GM23338 (cell line): ENCODE measurements around the gene ALCAM. TPM values are rescaled to one million over a fixed set of nuclear protein-coding genes. Genes with fewer than 3 reads are reported as not detected.

ENCODE experiments used
- ATAC-seq: fragments of 200-7000 bp; cut with Tn5 transposase; 3 replicates; pipeline ENCODE4 v1.9.1; 2020
- DNase-seq: peaks from one replicate; pipeline ENCODE4 v3.0.0-alpha.2; 2015; ENCODE audit warnings: low spot score
- H2AFZ ChIP-seq: fragments of 200-600 bp; sonication (generic); 2 replicates; pipeline ENCODE4 v1.8.0; 2016; ENCODE audit warnings: antibody characterized with exemption, mild to moderate bottlenecking, moderate library complexity
- H3F3A ChIP-seq: fragments of 200-600 bp; sonication (generic); replicated peaks from 2 replicates; pipeline ENCODE4 v1.8.0; 2017; ENCODE audit warnings: antibody characterized with exemption, mixed run types, low read depth
- H3K27ac ChIP-seq: fragments of 200-600 bp; sonication (generic); 2 replicates; pipeline ENCODE4 v1.6.1; 2016; ENCODE audit warnings: low read depth
- H3K27me3 ChIP-seq: fragments of 200-600 bp; sonication (generic); 2 replicates; pipeline ENCODE4 v1.8.0; 2016; ENCODE audit warnings: mild to moderate bottlenecking, mixed run types, moderate library complexity; ENCODE audit not compliant: insufficient read depth
- H3K36me3 ChIP-seq: fragments of 200-600 bp; sonication (generic); 2 replicates; pipeline ENCODE4 v1.8.0; 2016; ENCODE audit warnings: mild to moderate bottlenecking; ENCODE audit not compliant: insufficient read depth
- H3K4me1 ChIP-seq: fragments of 200-600 bp; sonication (generic); 2 replicates; pipeline ENCODE4 v1.8.0; 2016; ENCODE audit warnings: mild to moderate bottlenecking, moderate library complexity; ENCODE audit not compliant: insufficient read depth
- H3K4me2 ChIP-seq: fragments of 200-600 bp; sonication (generic); 2 replicates; pipeline ENCODE4 v1.7.1; 2017; ENCODE audit warnings: mixed run types
- H3K4me3 ChIP-seq: fragments of 200-600 bp; sonication (generic); 2 replicates; pipeline ENCODE4 v1.6.1; 2016; ENCODE audit warnings: mixed run types
- H3K79me2 ChIP-seq: fragments of 200-600 bp; sonication (generic); replicated peaks from 2 replicates; pipeline ENCODE4 v1.8.0; 2017; ENCODE audit warnings: mild to moderate bottlenecking; ENCODE audit not compliant: insufficient read depth
- H3K9me2 ChIP-seq: fragments of 200-600 bp; sonication (generic); 2 replicates; pipeline ENCODE4 v1.8.0; 2017; ENCODE audit not compliant: insufficient read depth
- H4K20me1 ChIP-seq: fragments of 200-600 bp; sonication (generic); replicated peaks from 2 replicates; pipeline ENCODE4 v1.8.0; 2017; ENCODE audit warnings: mild to moderate bottlenecking; ENCODE audit not compliant: insufficient read depth
- H3K27ac Mint-ChIP-seq: 2 replicates; pipeline ENCODE4 v1.8.0; 2020; ENCODE audit warnings: inconsistent platforms, mild to moderate bottlenecking, moderate library complexity, mixed read lengths
- H3K27me3 Mint-ChIP-seq: 3 replicates; pipeline ENCODE4 v1.8.0; 2022; ENCODE audit warnings: low read depth, mild to moderate bottlenecking, moderate library complexity, mixed read lengths, inconsistent platforms; ENCODE audit not compliant: insufficient read depth, poor library complexity
- H3K36me3 Mint-ChIP-seq: 3 replicates; pipeline ENCODE4 v1.8.0; 2021; ENCODE audit warnings: low read depth, mild to moderate bottlenecking, inconsistent platforms, moderate library complexity, mixed read lengths
- H3K4me1 Mint-ChIP-seq: 3 replicates; pipeline ENCODE4 v1.8.0; 2020; ENCODE audit warnings: mild to moderate bottlenecking, inconsistent platforms, mixed read lengths
- H3K4me3 Mint-ChIP-seq: 3 replicates; pipeline ENCODE4 v1.8.0; 2021; ENCODE audit warnings: moderate library complexity, mild to moderate bottlenecking, inconsistent platforms, mixed read lengths
- H3K9me3 Mint-ChIP-seq: 3 replicates; pipeline ENCODE4 v1.8.0; 2020; ENCODE audit warnings: moderate library complexity, mild to moderate bottlenecking, inconsistent platforms, mixed read lengths
- CREB1 ChIP-seq: fragments of 250-450 bp; sonication (Bioruptor Pico); IDR thresholded peaks from 2 replicates; pipeline ENCODE4 v1.5.0; 2020; ENCODE audit warnings: low read depth, mild to moderate bottlenecking, moderate library complexity
- CTCF ChIP-seq, 2 experiments: fragments of 200-600 bp in 1 of 2; sonication (generic) in 1 of 2; conservative IDR thresholded peaks; 2 replicates each; pipeline versions ENCODE4 v1.5.1 to v1.6.1; 2016 to 2017; ENCODE audit warnings: antibody characterized with exemption in 2 of 2, low read depth in 2 of 2, mild to moderate bottlenecking in 2 of 2, moderate library complexity in 1 of 2
- ETS1 ChIP-seq: IDR thresholded peaks from 2 replicates; pipeline ENCODE4 v1.6.1; 2016; ENCODE audit warnings: antibody characterized with exemption
- EZH2 ChIP-seq: fragments of 200-600 bp; sonication (generic); IDR thresholded peaks from one replicate; pipeline ENCODE4 v1.8.0; 2017; ENCODE audit warnings: antibody characterized with exemption, mild to moderate bottlenecking, low read depth; ENCODE audit not compliant: unreplicated experiment
- EZH2phosphoT487 ChIP-seq: fragments of 200-600 bp; sonication (generic); IDR thresholded peaks from one replicate; pipeline ENCODE4 v1.8.1; 2018; ENCODE audit warnings: antibody characterized with exemption; ENCODE audit not compliant: unreplicated experiment
- JUNB ChIP-seq: IDR thresholded peaks from one replicate; pipeline ENCODE4 v1.6.1; 2016; ENCODE audit warnings: antibody characterized with exemption; ENCODE audit not compliant: unreplicated experiment
- NANOG ChIP-seq: IDR thresholded peaks from 2 replicates; pipeline ENCODE4 v1.6.1; 2016; ENCODE audit warnings: antibody characterized with exemption, borderline replicate concordance
- POLR2AphosphoS5 ChIP-seq: IDR thresholded peaks from 2 replicates; pipeline ENCODE4 v1.6.1; 2016; ENCODE audit warnings: antibody characterized with exemption, low read depth
- STAT1 ChIP-seq: IDR thresholded peaks from one replicate; pipeline ENCODE4 v1.6.1; 2016; ENCODE audit warnings: antibody characterized with exemption; ENCODE audit not compliant: unreplicated experiment
- ZNF114 ChIP-seq: fragments of 250-450 bp; sonication (Bioruptor Pico); IDR thresholded peaks from 2 replicates; pipeline ENCODE4 v1.5.0; 2020; ENCODE audit warnings: mild to moderate bottlenecking, moderate library complexity
- ZNF331 ChIP-seq: fragments of 250-450 bp; sonication (Bioruptor Pico); IDR thresholded peaks from 2 replicates; pipeline ENCODE4 v1.5.0; 2020; ENCODE audit warnings: low read depth, mild to moderate bottlenecking, moderate library complexity
- ZNF462 ChIP-seq: fragments of 250-450 bp; sonication (Bioruptor Pico); IDR thresholded peaks from 2 replicates; pipeline ENCODE4 v1.5.0; 2020; ENCODE audit warnings: mild to moderate bottlenecking, moderate library complexity
- polyA plus RNA-seq: library from polyadenylated mRNA; unstranded; fragments of >200 nt; fragmentation: Nextera tagmentation; extraction: Ambion mirVana; gene quantifications from 2 replicates; pipeline ENCODE4 v1.2.1, GENCODE V29; 2016
- total RNA-seq: library from RNA; depleted of rRNA; stranded (reverse); fragments of >200 nt; shearing (Covaris generic); gene quantifications from 2 replicates; pipeline ENCODE4 v1.2.3, GENCODE V29; 2014
- TF ChIP-seq, protein P1 (sequence below): IDR thresholded peaks from one replicate; pipeline ENCODE4 v1.6.1; 2018; ENCODE audit warnings: antibody characterized with exemption; ENCODE audit not compliant: unreplicated experiment

Gene ALCAM
- total and polyA plus RNA-seq, 2 experiments from 2014 or later = 11.3 to 36.0 TPM

GRCh38 chr3:105348307-105348706 is 18.4 kb upstream of the ALCAM start:
- no peak overlapping the region for H3K4me3 Mint-ChIP-seq
- Histone ChIP-seq H2AFZ (no peak overlapping the region), H3K36me3 (no peaks in the 10 kb centered on the region), H3K4me3 (no peak overlapping the region), H3K79me2 (no peaks in the 10 kb centered on the region), H3K27ac (no peak overlapping the region), H3K9me2 (no peaks in the 10 kb centered on the region), H4K20me1 (no peaks in the 10 kb centered on the region), H3K4me1 (no peaks in the 10 kb centered on the region), H3K27me3 (peaks cover 12% of the 10 kb centered on the region), H3F3A (no peaks in the 10 kb centered on the region), H3K4me2 (no peak overlapping the region)
- TF ChIP-seq, protein P1, sequence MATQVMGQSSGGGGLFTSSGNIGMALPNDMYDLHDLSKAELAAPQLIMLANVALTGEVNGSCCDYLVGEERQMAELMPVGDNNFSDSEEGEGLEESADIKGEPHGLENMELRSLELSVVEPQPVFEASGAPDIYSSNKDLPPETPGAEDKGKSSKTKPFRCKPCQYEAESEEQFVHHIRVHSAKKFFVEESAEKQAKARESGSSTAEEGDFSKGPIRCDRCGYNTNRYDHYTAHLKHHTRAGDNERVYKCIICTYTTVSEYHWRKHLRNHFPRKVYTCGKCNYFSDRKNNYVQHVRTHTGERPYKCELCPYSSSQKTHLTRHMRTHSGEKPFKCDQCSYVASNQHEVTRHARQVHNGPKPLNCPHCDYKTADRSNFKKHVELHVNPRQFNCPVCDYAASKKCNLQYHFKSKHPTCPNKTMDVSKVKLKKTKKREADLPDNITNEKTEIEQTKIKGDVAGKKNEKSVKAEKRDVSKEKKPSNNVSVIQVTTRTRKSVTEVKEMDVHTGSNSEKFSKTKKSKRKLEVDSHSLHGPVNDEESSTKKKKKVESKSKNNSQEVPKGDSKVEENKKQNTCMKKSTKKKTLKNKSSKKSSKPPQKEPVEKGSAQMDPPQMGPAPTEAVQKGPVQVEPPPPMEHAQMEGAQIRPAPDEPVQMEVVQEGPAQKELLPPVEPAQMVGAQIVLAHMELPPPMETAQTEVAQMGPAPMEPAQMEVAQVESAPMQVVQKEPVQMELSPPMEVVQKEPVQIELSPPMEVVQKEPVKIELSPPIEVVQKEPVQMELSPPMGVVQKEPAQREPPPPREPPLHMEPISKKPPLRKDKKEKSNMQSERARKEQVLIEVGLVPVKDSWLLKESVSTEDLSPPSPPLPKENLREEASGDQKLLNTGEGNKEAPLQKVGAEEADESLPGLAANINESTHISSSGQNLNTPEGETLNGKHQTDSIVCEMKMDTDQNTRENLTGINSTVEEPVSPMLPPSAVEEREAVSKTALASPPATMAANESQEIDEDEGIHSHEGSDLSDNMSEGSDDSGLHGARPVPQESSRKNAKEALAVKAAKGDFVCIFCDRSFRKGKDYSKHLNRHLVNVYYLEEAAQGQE = no peak
- TF ChIP-seq POLR2AphosphoS5 = no peak
- TF ChIP-seq ZNF462 (CRISPR knock-in tag) = no peak
- no peak for TF ChIP-seq EZH2
- no peak for TF ChIP-seq ZNF331 (CRISPR knock-in tag)
- TF ChIP-seq STAT1 = no peak
- TF ChIP-seq JUNB = no peak
- no peak for TF ChIP-seq CREB1 (CRISPR knock-in tag)
- TF ChIP-seq NANOG = no peak
- TF ChIP-seq ZNF114 = no peak
- no peak for TF ChIP-seq CTCF (conservative IDR thresholded peaks at IDR 0.05; ENCODE audit: low read depth in 2 of 2)
- no peak for TF ChIP-seq EZH2phosphoT487
- no peak for TF ChIP-seq ETS1
- no peaks in the 10 kb centered on the region for H3K4me1 Mint-ChIP-seq
- no peak for DNase-seq
- H3K9me3 Mint-ChIP-seq = no peaks in the 10 kb centered on the region
- H3K36me3 Mint-ChIP-seq = no peaks in the 10 kb centered on the region
- no peak overlapping the region for H3K27ac Mint-ChIP-seq
- H3K27me3 Mint-ChIP-seq = peaks cover under 1% of the 10 kb centered on the region
- no peak for ATAC-seq
